Duodenal mucosa (tissue), 2 donors: ENCODE measurements around the gene ROBO1.

Experiments used
- H3K27ac ChIP-seq: one replicate; pipeline ENCODE4 v1.7.0; 2013; ENCODE audit warnings: low read depth, low read length
- H3K27me3 ChIP-seq, 2 donors: one replicate each; pipeline ENCODE4 v1.7.0; 2013; ENCODE audit warnings: low read length in 2 of 2, control low read depth in 1 of 2; ENCODE audit not compliant: insufficient read depth in 2 of 2, control insufficient read depth in 1 of 2
- H3K36me3 ChIP-seq, 2 donors: one replicate each; pipeline ENCODE4 v1.7.0; 2013; ENCODE audit warnings: low read length in 2 of 2, control low read depth in 1 of 2; ENCODE audit not compliant: insufficient read depth in 2 of 2, control insufficient read depth in 1 of 2
- H3K4me1 ChIP-seq, 2 donors: one replicate each; pipeline ENCODE4 v1.7.0; 2013; ENCODE audit warnings: low read length in 2 of 2, control low read depth in 1 of 2; ENCODE audit not compliant: insufficient read depth in 2 of 2, control insufficient read depth in 1 of 2
- H3K4me3 ChIP-seq, 2 donors: one replicate each; pipeline ENCODE4 v1.7.0; 2013; ENCODE audit warnings: low read length in 2 of 2, low read depth in 1 of 2
- H3K9ac ChIP-seq, 2 donors: one replicate each; pipeline ENCODE4 v1.7.0; 2013; ENCODE audit warnings: low read length in 2 of 2, low read depth in 1 of 2
- H3K9me3 ChIP-seq, 2 donors: one replicate each; pipeline ENCODE4 v1.7.0; 2013; ENCODE audit warnings: low read length in 2 of 2, control low read depth in 1 of 2; ENCODE audit not compliant: control insufficient read depth in 1 of 2

The ROBO1 gene

GRCh38 chr3:79146024-79146423 lies 621.8 kb downstream of the ROBO1 start:
- Histone ChIP-seq H3K4me3 (no peak overlapping the region), H3K27ac (no peak overlapping the region), H3K27me3 (no peaks in the 10 kb centered on the region), H3K9ac (no peak overlapping the region), H3K9me3 (no peaks in the 10 kb centered on the region), H3K4me1 (no peaks in the 10 kb centered on the region), H3K36me3 (no peaks in the 10 kb centered on the region)

GRCh38 chr3:79140708-79141107 lies 627.1 kb downstream of the ROBO1 start:
- H3K4me1 ChIP-seq, result no peaks in the 10 kb centered on the region
- H3K27ac ChIP-seq, result no peak overlapping the region
- H3K9me3 ChIP-seq, result no peaks in the 10 kb centered on the region
- no peak overlapping the region for H3K4me3 ChIP-seq
- no peaks in the 10 kb centered on the region for H3K36me3 ChIP-seq
- H3K27me3 ChIP-seq, result no peaks in the 10 kb centered on the region
- no peak overlapping the region for H3K9ac ChIP-seq

GRCh38 chr3:79139395-79140068 lies 628.3 kb downstream of the ROBO1 start:
- H3K9me3 ChIP-seq, result no peaks in the 10 kb centered on the region
- no peaks in the 10 kb centered on the region for H3K27me3 ChIP-seq
- H3K36me3 ChIP-seq, result no peaks in the 10 kb centered on the region
- H3K4me3 ChIP-seq, result no peak overlapping the region
- H3K4me1 ChIP-seq, result no peaks in the 10 kb centered on the region
- H3K9ac ChIP-seq, result no peak overlapping the region
- H3K27ac ChIP-seq, result no peak overlapping the region

GRCh38 chr3:79125313-79125984 lies 642.3 kb downstream of the ROBO1 start:
- Histone ChIP-seq H3K4me1 (no peaks in the 10 kb centered on the region), H3K9me3 (no peaks in the 10 kb centered on the region), H3K4me3 (no peak overlapping the region), H3K27ac (no peak overlapping the region), H3K36me3 (no peaks in the 10 kb centered on the region), H3K27me3 (no peaks in the 10 kb centered on the region), H3K9ac (no peak overlapping the region)

GRCh38 chr3:79115458-79115857 lies 652.3 kb downstream of the ROBO1 start:
- no peaks in the 10 kb centered on the region for H3K36me3 ChIP-seq
- H3K4me1 ChIP-seq, result peaks cover 7 to 18% of the 10 kb centered on the region in 2 donors
- no peak overlapping the region for H3K27ac ChIP-seq
- H3K27me3 ChIP-seq, result no peaks in the 10 kb centered on the region
- no peaks in the 10 kb centered on the region for H3K9me3 ChIP-seq
- no peak overlapping the region for H3K4me3 ChIP-seq
- H3K9ac ChIP-seq, result no peak overlapping the region

- H3K9me3 ChIP-seq, result no peaks in the 10 kb centered on the region
- no peak overlapping the region for H3K27ac ChIP-seq
- H3K27me3 ChIP-seq, result no peaks in the 10 kb centered on the region
- peaks cover 9 to 18% of the 10 kb centered on the region in 2 donors for H3K4me1 ChIP-seq
- H3K4me3 ChIP-seq, result no peak overlapping the region
- no peak overlapping the region for H3K9ac ChIP-seq
- no peaks in the 10 kb centered on the region for H3K36me3 ChIP-seq
Measured at GRCh38 chr3:79113876-79114275, 653.9 kb downstream of the ROBO1 start.

- Histone ChIP-seq H3K9me3 (no peaks in the 10 kb centered on the region), H3K4me1 (peaks cover 9 to 23% of the 10 kb centered on the region in 2 donors), H3K4me3 (no peak overlapping the region), H3K36me3 (no peaks in the 10 kb centered on the region), H3K27ac (no peak overlapping the region), H3K9ac (no peak overlapping the region), H3K27me3 (no peaks in the 10 kb centered on the region)
Measured at GRCh38 chr3:79111375-79112052, 656.3 kb downstream of the ROBO1 start.

GRCh38 chr3:79109754-79110153 lies 658.0 kb downstream of the ROBO1 start:
- no peak overlapping the region for H3K27ac ChIP-seq
- H3K4me3 ChIP-seq, result no peak overlapping the region
- no peaks in the 10 kb centered on the region for H3K27me3 ChIP-seq
- no peaks in the 10 kb centered on the region for H3K9me3 ChIP-seq
- H3K36me3 ChIP-seq, result no peaks in the 10 kb centered on the region
- peaks cover 9 to 23% of the 10 kb centered on the region in 2 donors for H3K4me1 ChIP-seq
- no peak overlapping the region for H3K9ac ChIP-seq

GRCh38 chr3:79103307-79103706 lies 664.5 kb downstream of the ROBO1 start:
- Histone ChIP-seq H3K9me3 (no peaks in the 10 kb centered on the region), H3K36me3 (no peaks in the 10 kb centered on the region), H3K27ac (no peak overlapping the region), H3K9ac (no peak overlapping the region), H3K27me3 (no peaks in the 10 kb centered on the region), H3K4me1 (peaks cover 0 to 22% of the 10 kb centered on the region in 2 donors), H3K4me3 (no peak overlapping the region)

GRCh38 chr3:79097964-79098660 lies 669.7 kb downstream of the ROBO1 start:
- Histone ChIP-seq H3K4me1 (peaks cover 0 to 13% of the 10 kb centered on the region in 2 donors), H3K4me3 (no peak overlapping the region), H3K27me3 (no peaks in the 10 kb centered on the region), H3K9ac (no peak overlapping the region), H3K36me3 (no peaks in the 10 kb centered on the region), H3K9me3 (no peaks in the 10 kb centered on the region), H3K27ac (no peak overlapping the region)
